ENCODE results near the gene TARS1.

- TF ChIP-seq CTCF (conservative IDR thresholded peaks at IDR 0.05; ENCODE audit: low read length): no peak
- TF ChIP-seq EZH2phosphoT487 (IDR thresholded peaks at IDR 0.05; ENCODE audit: borderline replicate concordance, low read depth, low read length): no peak
These were observed 36.2 kb downstream of the TARS1 start for GRCh38 chr5:33476992-33477391.
